GM21737 (cell line): Measurements from ENCODE around the gene FUS.

Source experiments
- ATAC-seq: cut with Tn5 transposase; IDR thresholded peaks from one replicate; pipeline ENCODE4 v1.9.1; 2021; ENCODE audit warnings: mild to moderate bottlenecking, moderate library complexity; ENCODE audit not compliant: unreplicated experiment

Gene FUS

DNA sequence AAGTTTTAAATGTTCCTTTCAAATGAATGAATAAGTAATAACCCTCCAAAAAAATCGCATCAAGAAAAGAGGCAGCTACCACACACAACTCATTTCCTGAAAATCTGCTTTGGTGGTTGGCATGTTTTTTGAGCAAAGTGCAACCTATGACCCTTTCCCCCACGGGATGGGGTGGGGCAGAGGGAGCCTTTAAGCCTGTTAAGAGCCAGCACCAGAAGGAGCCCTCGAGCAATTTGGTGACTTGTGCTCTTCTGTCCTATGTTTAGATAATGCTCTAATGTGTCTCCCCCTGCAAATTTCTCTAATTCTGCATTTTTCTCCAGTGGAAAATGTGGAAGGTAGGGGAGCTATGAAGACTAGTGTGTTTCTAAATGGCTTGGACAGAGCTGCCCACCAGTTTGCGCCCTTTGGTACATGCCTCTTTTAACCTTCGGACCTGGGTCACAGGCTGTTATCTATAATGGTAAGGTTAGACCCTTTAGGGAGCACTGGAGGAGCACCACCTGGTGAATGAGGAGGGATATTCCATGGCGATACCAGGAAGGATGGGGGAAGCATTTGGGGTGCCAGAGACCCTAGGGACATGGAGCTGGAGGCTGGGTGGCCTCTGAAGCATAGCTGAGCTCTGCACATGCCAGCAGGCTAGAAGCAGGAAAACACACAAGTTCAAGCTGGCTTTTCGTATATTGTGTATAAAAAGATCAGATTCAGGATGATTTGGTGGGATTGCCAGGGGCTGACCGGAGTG, 21.1 kb downstream of the FUS start:
- no peak for ATAC-seq

DNA sequence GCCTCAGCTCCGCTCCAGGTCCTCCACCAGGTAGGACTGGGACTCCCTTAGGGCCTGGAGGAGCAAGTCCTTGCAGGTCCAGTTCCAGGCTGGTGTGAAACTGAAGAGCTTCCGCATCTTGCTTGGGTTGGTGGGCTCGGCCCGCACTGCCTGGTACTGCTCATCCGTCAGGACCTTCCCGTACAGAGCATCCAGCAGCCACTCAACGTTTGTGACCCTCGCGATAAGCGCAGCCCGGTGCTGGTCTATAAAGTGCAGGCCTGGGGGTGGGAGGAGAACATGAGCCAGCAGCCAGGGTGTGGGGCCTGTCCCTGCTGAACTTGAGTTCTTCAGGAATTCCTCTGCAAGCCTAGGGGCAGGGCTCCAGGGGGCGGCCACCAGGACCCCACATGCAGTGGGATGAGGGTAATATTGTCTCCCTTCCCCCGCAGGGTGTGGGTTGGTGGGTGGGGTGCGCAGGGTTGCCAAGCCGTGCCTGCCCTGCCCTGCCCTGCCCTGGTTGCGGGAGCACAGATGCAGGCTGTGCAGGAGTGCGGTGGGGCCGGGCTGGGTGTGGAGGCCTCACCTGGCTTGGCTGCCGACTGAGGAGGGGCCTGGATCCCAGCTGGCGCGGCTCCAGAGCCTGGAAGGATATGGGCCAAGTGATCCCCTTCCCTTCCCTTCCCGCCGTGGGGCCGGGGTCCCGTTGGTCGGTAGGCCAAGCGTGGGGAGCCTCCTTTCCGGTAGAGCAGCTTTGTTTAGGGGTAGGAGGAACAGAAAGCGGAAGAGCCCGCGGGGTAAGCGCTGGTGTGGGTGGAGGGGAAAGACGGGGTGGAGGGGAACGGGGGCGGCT, 21.9 kb downstream of the FUS start:
- peak; percentile 49 for ATAC-seq

DNA sequence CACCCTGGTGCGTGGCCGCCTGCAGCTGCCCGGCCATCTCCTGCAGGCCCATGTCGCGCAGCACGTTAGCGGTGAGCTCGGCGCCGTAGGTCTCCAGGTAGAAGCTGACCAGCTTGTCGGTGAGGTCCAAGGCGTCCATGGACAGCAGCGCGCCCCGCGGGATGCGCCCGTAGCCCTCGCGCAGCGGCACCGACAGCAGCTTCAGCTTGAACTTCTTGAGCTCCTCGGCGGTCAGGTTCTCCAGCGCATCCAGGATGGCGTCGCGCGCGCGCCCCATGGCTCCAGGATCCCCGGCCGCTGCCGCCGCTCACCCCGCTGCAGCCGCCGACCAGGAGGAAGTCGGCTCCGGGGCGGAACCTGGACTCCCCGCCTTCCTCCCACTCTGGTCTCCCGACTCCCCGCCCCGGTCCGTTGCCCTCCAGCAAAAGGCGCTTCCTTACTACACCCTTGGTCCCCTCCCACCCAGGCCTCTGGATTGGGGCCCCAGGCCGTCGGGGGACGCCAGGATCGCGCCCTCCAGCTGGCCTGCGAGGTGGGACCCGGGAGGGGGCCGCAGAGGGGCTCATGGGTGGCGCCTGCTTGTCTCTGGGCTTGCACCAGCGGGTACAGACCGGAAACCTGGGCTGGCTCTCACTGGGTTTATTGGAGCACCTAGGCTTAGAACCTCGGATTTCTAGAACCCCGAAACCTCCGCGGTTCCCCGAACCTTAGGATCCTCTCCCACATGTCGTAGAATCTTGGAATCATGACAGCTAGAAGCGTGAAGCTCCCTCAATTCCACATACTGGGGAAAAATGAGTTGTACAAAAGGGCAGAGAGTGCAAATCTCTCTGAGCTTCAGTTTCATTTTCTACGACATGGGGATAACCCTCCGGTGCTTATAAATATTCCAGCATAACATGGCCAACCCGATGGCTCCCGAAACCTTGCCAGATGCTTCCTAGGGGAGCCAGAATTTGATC, 22.8 kb downstream of the FUS start, which contains the start of gene PYCARD:
PYCARD (minus strand) TSS at position 347 of the 962 bp plus-strand sequence; CDS start at position 277, 70 bp downstream.
- ATAC-seq: peak; percentile 43

DNA sequence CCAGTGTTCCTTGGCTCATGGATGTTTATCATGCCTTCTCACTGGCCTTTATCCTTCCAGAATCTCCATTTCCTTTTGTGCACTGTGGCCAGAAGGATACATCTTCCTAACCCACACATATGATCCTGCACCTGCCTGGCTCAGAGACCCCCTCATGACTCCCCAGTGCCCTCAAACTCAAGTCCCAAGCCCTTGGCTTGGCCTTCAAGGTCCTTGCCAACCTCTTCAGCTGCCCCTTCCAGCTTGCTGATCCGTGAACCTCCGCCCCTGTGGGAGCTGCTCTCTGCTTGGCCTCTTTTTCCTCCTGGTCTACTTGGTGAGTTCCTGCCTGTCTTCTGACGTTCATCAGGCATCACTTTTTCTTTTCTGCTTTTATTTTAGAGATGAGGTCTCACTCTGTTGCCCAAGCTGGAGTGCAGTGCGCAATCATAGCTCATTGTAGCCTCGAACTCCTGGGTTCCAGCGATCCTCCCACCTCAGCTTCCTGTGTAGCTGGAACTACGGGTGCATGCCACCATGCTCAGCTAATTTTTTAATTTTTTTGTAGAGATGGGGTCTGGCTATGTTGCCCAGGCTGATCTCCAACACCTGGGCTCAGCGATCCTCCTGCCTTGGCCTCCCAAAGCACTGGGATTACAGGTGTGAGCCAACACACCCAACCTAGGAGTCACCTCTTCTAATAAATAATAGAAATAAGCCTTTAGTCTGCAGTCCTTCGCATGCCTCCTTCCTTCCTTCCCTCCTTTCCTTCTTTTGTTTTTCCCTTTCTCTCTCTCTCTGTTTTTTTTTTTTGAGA, 25.1 kb downstream of the FUS start:
- no peak for ATAC-seq

DNA sequence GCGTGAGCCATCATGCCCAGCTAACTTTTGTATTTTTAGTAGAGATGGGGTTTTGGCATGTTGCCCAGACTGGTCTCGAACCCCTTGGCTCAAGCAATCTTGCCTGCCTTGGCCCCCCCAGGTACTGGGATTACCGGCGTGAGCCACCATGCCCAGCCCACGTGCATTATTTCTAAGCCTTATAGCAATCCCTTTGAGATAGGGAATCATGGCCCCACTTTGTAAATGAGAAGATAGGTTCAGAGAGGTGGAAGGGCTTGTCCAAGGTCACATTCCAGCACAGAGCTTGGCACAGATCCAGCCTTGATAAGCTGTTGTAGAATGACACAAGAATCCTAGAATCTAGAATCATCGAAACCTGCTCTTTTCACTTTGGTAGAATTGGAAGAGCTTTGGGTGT, 26.8 kb downstream of the FUS start:
- no peak for ATAC-seq

DNA sequence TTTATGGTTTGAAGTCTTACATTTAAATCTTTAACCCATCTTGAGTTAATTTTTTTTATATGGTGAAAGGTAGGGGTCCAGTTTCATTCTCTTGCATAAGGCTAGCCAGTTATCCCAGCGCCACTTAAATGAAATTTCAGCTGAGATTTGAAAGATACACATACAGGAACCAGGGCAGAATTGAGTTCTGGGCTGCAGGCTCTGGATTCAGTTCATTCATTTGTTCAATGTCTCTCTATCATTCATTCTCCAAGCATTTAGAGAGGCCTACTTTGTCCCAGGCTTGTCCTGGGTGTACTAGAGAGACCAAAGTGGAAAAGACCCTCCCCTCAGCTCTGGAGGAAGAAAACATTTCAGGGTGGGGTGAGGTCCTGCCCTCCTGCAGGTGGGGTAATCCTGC, 33.4 kb downstream of the FUS start:
- no peak for ATAC-seq

DNA sequence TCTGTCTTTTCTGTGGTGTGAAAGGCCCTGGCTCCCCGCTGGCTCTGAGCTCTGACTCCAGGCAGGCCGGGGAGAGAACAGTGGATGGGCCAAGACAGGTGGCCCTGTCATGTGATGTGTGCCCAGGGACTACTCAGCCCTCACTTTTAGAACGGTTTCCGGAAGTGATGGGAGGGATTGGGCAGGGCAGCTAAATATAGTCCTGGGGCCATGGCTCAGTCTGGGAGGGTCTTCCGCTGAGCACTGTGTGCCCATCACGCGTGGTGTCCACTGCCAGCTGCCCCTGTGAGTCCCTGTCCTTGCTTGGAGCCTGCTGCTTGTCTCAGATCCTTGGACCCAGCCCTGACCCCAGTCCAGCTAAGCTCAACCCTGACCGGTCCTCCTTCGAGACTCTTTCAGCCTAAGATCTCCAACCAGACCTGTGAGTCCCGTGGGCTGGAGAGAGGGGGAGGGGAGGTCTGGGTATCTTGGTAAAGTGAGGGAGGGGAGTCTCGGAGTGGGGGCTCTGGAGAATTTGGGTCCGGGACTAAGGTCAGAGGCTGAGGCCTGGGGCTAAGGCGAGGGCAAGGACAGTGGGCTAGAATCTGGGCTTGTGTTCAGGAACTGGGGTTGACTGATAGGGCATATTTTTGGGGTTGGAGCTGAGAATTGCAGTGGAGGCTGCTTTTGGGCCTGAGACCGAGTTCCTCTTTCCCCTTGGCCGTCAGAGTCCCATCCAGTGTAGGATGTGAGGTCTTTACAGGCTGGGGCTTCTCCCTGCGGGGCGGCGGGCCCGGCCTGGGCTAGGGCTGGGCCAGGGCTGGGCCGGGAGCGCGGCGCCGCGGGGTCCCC, 34.2 kb downstream of the FUS start, which contains the start of gene TRIM72:
TRIM72 (plus strand) TSS at position 243 of the 831 bp plus-strand sequence. CDS start 620 bp downstream, outside the sequence.
- ATAC-seq: no peak

DNA sequence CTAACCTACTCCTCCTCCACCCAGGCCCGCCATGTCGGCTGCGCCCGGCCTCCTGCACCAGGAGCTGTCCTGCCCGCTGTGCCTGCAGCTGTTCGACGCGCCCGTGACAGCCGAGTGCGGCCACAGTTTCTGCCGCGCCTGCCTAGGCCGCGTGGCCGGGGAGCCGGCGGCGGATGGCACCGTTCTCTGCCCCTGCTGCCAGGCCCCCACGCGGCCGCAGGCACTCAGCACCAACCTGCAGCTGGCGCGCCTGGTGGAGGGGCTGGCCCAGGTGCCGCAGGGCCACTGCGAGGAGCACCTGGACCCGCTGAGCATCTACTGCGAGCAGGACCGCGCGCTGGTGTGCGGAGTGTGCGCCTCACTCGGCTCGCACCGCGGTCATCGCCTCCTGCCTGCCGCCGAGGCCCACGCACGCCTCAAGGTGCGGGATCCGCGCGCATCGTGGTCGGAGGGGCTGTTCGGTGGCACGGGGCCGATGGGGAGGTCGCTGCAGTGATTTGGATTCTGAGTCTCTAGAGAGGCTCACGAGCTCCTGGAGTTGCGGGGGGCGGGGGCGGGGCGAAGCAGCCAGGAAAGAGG, 34.9 kb downstream of the FUS start:
- ATAC-seq: no peak

DNA sequence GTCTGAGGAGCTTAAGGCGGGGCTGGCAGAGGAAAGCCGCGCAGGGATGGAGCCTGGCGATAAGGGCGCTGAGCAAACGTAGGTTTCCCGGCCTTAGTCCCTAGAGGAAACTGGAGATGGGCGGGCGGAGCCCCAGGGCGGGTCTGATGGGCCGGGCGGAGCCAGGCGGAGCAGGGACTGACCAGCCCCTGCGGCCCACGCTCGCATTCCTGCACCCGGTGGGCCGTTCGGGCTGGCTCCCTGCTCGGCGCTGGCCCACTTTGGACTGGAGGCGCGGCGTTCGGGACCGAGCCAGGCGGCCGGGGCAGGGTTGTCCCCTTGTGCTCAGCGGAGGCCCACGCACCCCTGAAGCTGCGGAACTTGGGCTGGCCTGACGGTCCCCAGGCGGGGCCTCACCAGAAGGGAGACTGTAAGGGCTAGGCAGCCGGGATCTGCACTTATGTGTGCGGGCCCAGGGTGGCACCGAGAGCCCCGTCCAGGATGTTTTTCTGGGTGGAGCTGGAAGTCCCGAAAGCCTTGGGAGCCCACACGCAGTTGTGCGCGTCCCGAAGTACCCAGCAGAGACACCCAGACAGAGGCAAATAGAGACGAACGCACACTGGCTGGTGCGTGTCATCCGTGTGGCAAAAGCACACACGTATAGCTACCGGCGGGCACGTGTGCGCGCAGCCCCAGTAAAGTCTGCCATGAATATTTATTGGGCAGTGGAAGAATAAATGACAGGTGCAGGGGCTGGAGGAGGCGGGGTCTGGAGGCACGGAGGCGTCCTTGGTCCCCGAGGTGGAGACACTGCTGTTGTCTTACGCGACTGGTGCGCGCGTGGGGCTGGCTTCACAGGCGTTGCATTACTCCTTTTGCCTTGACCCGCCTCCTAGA, 35.6 kb downstream of the FUS start:
- no peak for ATAC-seq

DNA sequence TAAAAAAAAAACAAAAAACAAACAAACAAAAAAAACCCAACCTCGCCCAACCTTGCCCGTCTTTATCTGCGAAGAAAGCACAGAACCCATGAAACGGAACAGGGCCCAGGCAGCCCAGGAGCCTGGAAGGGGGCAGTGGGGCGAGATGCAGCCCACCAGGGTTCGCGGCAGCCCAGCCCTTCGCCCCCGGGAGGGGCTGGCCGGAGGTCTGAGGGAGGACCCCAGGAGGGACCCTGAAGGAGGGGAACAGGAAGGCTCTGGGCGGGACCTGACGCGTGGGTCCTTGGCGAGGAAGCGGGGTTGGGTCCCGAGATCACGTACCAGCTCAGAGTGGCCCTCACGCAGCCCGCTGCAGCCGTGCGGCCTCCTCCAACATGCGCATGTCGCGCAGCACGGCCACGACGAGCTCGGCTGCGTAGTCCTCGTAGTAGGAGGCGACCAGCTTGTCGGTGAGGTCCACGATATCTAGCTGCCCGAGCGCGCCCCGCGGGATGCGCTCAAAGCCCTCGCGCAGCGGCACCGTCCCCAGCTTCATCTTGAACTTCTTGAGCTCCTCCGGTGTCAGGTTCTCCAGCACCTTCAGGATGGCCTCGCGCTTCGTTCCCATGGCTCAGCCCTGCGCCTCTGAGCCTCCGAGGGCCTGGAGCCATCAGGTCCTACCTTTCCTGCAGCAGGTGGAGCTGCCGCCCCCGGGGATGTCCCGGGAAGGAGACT, 36.6 kb downstream of the FUS start, which contains the start of gene PYDC1:
PYDC1 (minus strand) TSS at position 714 of the 714 bp plus-strand sequence; CDS start at position 607, 107 bp downstream.
- ATAC-seq: no peak

DNA sequence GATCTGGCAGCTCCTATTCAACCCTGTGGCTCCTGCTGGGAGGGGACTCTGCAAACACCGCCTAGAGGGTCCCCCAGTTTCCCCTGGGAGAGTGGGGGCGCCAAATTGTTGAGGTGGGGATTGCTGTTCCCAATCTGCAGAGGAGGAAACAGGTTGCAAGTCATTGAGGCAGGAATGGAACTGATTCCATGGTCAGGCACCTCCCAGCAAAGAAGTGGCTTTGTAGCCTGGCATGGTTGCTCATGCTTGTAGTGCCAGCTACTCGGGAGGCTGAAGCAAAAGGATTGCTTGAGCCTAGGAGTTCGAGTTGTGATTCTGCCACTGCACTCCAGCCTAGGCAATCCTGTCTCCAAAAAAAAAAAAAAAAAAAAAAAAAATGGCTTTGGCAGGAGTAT, 37.2 kb downstream of the FUS start:
- ATAC-seq: no peak

DNA sequence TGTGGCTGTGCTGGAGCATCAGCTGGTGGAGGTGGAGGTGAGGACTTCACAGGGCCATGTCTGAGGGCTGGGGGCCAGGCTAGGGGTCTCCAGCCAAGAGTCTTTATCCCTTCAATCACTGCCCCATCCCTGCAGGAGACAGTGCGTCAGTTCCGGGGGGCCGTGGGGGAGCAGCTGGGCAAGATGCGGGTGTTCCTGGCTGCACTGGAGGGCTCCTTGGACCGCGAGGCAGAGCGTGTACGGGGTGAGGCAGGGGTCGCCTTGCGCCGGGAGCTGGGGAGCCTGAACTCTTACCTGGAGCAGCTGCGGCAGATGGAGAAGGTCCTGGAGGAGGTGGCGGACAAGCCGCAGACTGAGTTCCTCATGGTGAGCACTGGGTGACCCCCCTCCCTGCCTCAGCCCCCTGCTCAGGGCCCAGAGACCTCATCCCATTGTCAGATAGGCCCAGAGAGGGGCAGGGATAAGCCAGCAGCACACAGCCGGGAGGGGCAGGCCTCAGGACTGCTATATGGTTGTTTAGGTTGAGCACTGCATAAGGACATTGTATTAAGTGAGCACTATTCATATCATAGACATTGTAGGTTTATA, 39.3 kb downstream of the FUS start:
- no peak for ATAC-seq

DNA sequence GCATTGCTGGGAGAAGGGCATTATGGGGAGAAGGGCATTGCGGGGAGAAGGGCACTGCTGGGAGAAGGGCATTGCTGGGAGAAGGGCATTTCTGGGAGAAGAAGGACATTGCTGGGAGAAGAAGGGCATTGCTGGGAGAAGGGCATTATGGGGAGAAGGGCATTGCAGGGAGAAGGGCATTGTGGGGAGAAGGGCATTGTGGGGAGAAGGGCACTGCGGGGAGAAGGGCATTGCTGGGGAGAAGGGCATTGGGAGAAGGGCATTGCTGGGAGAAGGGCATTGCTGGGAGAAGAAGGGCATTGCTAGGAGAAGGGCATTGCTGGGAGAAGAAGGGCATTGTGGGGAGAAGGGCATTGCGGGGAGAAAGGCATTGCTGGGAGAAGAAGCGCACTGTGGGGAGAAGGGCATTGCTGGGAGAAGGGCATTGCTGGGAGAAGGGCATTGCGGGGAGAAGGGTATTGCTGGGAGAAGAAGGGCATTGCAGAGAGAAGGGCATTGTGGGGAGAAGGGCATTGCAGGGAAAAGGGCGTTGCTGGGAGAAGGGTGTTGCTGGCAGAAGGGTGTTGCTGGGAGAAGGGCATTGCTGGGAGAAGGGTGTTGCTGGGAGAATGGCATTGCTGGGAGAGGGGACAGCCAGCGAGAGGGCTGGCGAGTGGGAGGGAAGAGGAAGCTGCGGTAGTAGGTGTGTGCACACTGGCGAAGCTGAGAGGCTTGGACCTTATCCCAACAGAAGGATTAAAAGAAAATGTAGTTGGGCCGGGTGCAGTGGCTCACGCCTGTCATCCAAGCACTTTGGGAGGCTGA, 41.6 kb downstream of the FUS start:
- ATAC-seq: no peak

DNA sequence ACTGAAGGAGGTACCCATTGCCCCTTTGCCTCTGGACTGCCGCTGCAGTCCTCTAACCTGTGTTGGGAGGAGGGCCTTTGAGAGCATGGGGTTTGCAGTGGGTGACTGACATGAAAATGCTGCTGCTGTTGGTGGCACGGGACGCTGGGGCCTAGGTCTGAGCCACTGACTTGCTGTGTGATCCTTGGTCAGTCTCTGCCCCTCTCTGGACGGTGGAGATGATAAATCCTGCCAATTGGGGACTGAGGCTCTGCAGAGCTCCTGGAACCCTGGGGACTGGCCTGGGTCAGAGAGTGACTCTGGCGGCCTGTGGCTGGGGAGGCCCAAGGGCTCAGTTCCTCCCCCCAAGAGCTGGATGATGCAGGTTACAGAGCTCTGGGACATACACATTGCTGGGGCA, 43.1 kb downstream of the FUS start:
- no peak for ATAC-seq

DNA sequence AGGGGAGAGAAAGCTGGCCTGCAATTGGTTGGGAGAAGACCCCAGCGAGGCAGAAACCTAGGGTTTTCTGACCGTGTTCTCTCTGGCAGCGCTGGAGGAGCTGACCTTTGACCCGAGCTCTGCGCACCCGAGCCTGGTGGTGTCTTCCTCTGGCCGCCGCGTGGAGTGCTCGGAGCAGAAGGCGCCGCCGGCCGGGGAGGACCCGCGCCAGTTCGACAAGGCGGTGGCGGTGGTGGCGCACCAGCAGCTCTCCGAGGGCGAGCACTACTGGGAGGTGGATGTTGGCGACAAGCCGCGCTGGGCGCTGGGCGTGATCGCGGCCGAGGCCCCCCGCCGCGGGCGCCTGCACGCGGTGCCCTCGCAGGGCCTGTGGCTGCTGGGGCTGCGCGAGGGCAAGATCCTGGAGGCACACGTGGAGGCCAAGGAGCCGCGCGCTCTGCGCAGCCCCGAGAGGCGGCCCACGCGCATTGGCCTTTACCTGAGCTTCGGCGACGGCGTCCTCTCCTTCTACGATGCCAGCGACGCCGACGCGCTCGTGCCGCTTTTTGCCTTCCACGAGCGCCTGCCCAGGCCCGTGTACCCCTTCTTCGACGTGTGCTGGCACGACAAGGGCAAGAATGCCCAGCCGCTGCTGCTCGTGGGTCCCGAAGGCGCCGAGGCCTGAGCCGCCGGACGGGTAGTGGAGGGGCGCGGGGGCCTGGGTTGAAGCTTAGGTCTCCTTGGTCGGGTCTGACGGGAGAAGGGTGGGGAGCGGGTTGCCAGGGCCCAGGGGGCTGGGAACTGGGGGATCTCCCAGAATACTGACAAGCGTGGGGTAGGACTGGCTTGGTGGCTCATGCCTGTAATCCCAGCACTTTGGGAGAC, 44.4 kb downstream of the FUS start:
- ATAC-seq: no peak
